ENCODE data around the gene ROR2.

- TF ChIP-seq POLR2A (IDR thresholded peaks at IDR 0.05; ENCODE audit: low read depth, low read length) (no peak), CTCF (IDR thresholded peaks at IDR 0.05; ENCODE audit: extremely low read depth in 1 of 2, insufficient read depth in 1 of 2, low read depth in 1 of 2, low read length in 2 of 2) (no peak), EZH2 (IDR thresholded peaks at IDR 0.05; ENCODE audit: borderline replicate concordance, low read depth, low read length, severe bottlenecking) (no peak), JUN (IDR thresholded peaks at IDR 0.05; ENCODE audit: borderline replicate concordance, insufficient read depth, insufficient read length, low read depth) (no peak), GATA2 (IDR thresholded peaks at IDR 0.05; ENCODE audit: insufficient read depth, insufficient read length, low read depth, low read length) (no peak), MAX (IDR thresholded peaks at IDR 0.05; ENCODE audit: insufficient read depth, insufficient read length) (no peak)
Observed at GRCh38 chr9:91789941-91790340, 160.1 kb downstream of the ROR2 start.

Data from endothelial cell of umbilical vein (primary cell).